Adipose tissue (tissue), 3 donors: ENCODE data around the gene DOC2A. TPM values are rescaled to one million over a fixed set of nuclear protein-coding genes. Genes with fewer than 3 reads are reported as not detected.
A peak's percentile ranks its signal among the peaks of the same experiment; 100 is the strongest.
"Not testable (repeated sequence)": the region's sequence is repeated elsewhere in the genome, so short reads cannot be mapped to it uniquely, and the experiment has no call there.

Source experiments
- H3K27ac ChIP-seq: one replicate; pipeline ENCODE4 v1.5.1; 2013; ENCODE audit warnings: low read depth, low read length
- WGBS, 3 donors: extraction: QIAGEN DNeasy Blood & Tissue Kit; methylation state at CpG; one replicate each; pipeline ENCODE4 v1.1.7; 2013; 5-methylcytosine and 5-hydroxymethylcytosine counted together
- polyA plus RNA-seq, 3 donors: library from polyadenylated mRNA; stranded (reverse); fragments of 200-250 nt; gene quantifications; one replicate each; pipeline ENCODE4 v1.2.3, GENCODE V29; 2013
- donor health status: healthy with polysubstance abuse.
- donor health status: Bipolar disorder and iron deficiency.
- donor health status: healthy.

DOC2A gene
- polyA plus RNA-seq, 3 donors: 0.25 to 1.9 (median 0.38) TPM

DNA sequence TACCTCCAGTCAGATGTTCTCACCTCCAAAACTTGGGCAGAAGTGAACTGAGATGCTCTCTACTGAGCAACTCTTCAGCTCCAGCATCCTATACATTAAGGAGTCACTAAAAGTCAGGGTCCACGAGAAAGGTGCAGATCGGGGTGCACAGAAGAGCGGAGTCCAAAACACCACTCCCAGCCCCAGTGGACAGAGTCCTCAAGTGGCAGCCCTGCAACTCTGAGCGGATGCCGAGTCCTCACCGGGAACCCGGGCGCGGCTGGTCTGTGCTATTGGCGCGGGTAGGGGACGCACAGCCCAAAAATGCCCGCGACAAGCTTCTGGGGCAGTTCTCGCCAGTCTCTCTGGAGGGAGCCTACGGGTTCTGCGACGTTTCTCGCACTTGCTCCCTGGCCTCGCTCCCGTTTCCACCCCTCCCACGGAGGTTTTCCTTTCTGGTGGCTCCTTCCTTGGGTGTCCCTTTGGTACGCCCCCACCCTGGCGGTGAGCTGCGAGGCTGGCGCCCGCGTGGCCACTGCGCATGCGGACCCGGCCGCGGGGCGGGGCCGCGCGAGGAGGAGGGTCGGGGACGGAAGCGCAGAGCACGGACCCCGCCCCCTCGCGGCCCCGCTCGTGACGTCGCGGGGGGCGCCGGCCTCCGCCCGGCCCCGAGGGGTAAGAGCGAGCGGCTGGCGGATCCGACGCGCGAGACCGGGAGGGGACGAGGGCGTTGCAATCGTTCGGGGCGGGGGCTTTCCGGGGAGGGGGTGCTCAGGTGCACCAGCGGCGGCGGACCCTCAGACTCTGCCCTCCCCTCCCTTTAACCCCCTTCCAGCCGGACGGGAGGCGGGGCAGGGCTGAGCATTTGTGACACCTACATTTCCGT is 49.1 kb downstream of the DOC2A start, which contains the start of gene TMEM219:
TSS of gene TMEM219 (plus strand) at position 601 of the 865 bp plus-strand sequence. CDS start 1,065 bp downstream, outside the sequence.
- 0% methylated on average over 59 to 75 of the region's 75 CpGs for WGBS, 3 donors
- H3K27ac ChIP-seq: peak within 1 kb of the TSS; percentile 35

DNA sequence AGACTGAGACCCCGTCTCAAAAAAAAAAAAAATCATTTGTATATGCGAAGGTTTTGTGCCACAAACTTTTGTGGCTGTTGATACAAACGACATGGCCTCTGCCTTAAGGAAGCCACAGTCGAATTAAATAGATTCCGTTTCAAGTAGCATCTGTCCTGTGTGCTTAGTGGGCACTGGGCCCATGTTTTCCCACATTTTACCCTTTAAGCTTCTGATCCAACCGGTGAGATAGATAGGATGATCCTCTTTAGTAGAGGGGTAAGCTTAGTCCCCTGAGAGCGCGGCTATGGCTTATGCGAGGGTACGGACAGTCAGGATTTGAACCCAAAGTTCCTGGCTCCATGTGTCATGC is 49.7 kb downstream of the DOC2A start:
- WGBS, 3 donors: 58 to 67% (median 62%) methylated on average over 10 of the region's 10 CpGs
- no peak overlapping the region for H3K27ac ChIP-seq

GRCh38 chr16:29959821-29960220 is 51.0 kb downstream of the DOC2A start:
- 87 to 93% (median 91%) methylated on average over 4 of the region's 4 CpGs for WGBS, 3 donors
- not testable (repeated sequence) for H3K27ac ChIP-seq

GRCh38 chr16:29959293-29959692 is 51.5 kb downstream of the DOC2A start:
- no peak overlapping the region for H3K27ac ChIP-seq
- WGBS, 3 donors: 81 to 86% (median 84%) methylated on average over 9 of the region's 9 CpGs

- no peak overlapping the region for H3K27ac ChIP-seq
- 92 to 94% (median 93%) methylated on average over 5 of the region's 5 CpGs for WGBS, 3 donors
Measured at GRCh38 chr16:29958756-29959155, 52.1 kb downstream of the DOC2A start.

Other genes with a start within 250 kb of the DOC2A start
- gene ZG16, start 232.8 kb downstream of the DOC2A start, polyA plus RNA-seq: under 1 TPM; 0.22 to 0.97 (median 0.23) TPM
- gene KIF22, start 220.3 kb downstream of the DOC2A start, polyA plus RNA-seq: 10 to 100 TPM; 19.7 to 32.1 (median 29.8) TPM
- 100 to 1,000 TPM in 1 of 3 donors, 10 to 100 TPM in 2; 74.2 to 137 (median 83.9) TPM for gene MAZ, start 204.5 kb downstream of the DOC2A start, polyA plus RNA-seq
- gene PRRT2, start 198.8 kb downstream of the DOC2A start, polyA plus RNA-seq: 1 to 10 TPM in 1 of 3 donors, under 1 TPM in 2; 0.56 to 3.7 (median 0.95) TPM
- gene PAGR1, start 194.9 kb downstream of the DOC2A start, polyA plus RNA-seq: 10 to 100 TPM; 15.2 to 33.3 (median 18.5) TPM
- 100 to 1,000 TPM in 2 of 3 donors, 10 to 100 TPM in 1; 90.1 to 104 (median 103) TPM for gene MVP, start 190.6 kb downstream of the DOC2A start, polyA plus RNA-seq
- 100 to 1,000 TPM in 2 of 3 donors, 10 to 100 TPM in 1; 84.2 to 133 (median 122) TPM for gene CDIPT, start 147.8 kb downstream of the DOC2A start, polyA plus RNA-seq
- 10 to 100 TPM in 1 of 3 donors, 1 to 10 TPM in 1, under 1 TPM in 1; 0.11 to 11.5 (median 1.4) TPM for gene SEZ6L2, start 111.5 kb downstream of the DOC2A start, polyA plus RNA-seq
- gene ASPHD1, start 110.5 kb downstream of the DOC2A start, polyA plus RNA-seq: 1 to 10 TPM; 3.0 to 7.0 (median 4.5) TPM
- 10 to 100 TPM in 2 of 3 donors, 1 to 10 TPM in 1; 6.5 to 13.0 (median 10.5) TPM for gene KCTD13, start 84.8 kb downstream of the DOC2A start, polyA plus RNA-seq
- gene TMEM219, start 48.9 kb downstream of the DOC2A start, polyA plus RNA-seq: 100 to 1,000 TPM in 2 of 3 donors, 10 to 100 TPM in 1; 91.4 to 182 (median 115) TPM
- 10 to 100 TPM; 15.2 to 47.6 (median 32.2) TPM for gene TAOK2, start 37.2 kb downstream of the DOC2A start, polyA plus RNA-seq
- gene HIRIP3, start 15.4 kb downstream of the DOC2A start, polyA plus RNA-seq: 10 to 100 TPM; 10.1 to 14.8 (median 14.2) TPM
- gene INO80E, start 14.8 kb downstream of the DOC2A start, polyA plus RNA-seq: 10 to 100 TPM; 37.3 to 69.5 (median 50.1) TPM
- gene C16orf92, start 12.2 kb upstream of the DOC2A start, polyA plus RNA-seq: not detected
- under 1 TPM in 1 of 3 donors, not detected in 2; 0.10 TPM for gene TLCD3B, start 20.2 kb upstream of the DOC2A start, polyA plus RNA-seq
- gene ALDOA, start 54.7 kb upstream of the DOC2A start, polyA plus RNA-seq: 1,000 to 10,000 TPM in 1 of 3 donors, 100 to 1,000 TPM in 2; 551 to 1,251 (median 711) TPM
- gene PPP4C, start 65.0 kb upstream of the DOC2A start, polyA plus RNA-seq: 10 to 100 TPM; 45.7 to 93.1 (median 79.4) TPM
- gene TBX6, start 80.9 kb upstream of the DOC2A start, polyA plus RNA-seq: 1 to 10 TPM in 1 of 3 donors, under 1 TPM in 2; 0.67 to 1.3 (median 0.73) TPM
- gene YPEL3, start 85.2 kb upstream of the DOC2A start, polyA plus RNA-seq: 100 to 1,000 TPM in 1 of 3 donors, 10 to 100 TPM in 2; 70.2 to 217 (median 86.0) TPM
- 1 to 10 TPM; 1.2 to 5.6 (median 3.4) TPM for gene GDPD3, start 102.5 kb upstream of the DOC2A start, polyA plus RNA-seq
- 100 to 1,000 TPM in 2 of 3 donors, 10 to 100 TPM in 1; 25.2 to 143 (median 108) TPM for gene MAPK3, start 112.2 kb upstream of the DOC2A start, polyA plus RNA-seq
- 10 to 100 TPM; 14.9 to 73.1 (median 72.4) TPM for gene CORO1A, start 172.6 kb upstream of the DOC2A start, polyA plus RNA-seq
- gene BOLA2B, start 182.6 kb upstream of the DOC2A start, polyA plus RNA-seq: 100 to 1,000 TPM in 2 of 3 donors, 10 to 100 TPM in 1; 77.5 to 143 (median 136) TPM
- 10 to 100 TPM; 33.5 to 60.0 (median 44.0) TPM for gene SLX1A, start 182.8 kb upstream of the DOC2A start, polyA plus RNA-seq
- 10 to 100 TPM in 1 of 3 donors, 1 to 10 TPM in 2; 4.9 to 20.1 (median 5.0) TPM for gene SULT1A3, start 188.2 kb upstream of the DOC2A start, polyA plus RNA-seq
- gene NPIPB13, start 237.5 kb upstream of the DOC2A start, polyA plus RNA-seq: 1 to 10 TPM; 2.7 to 5.5 (median 3.0) TPM